Stimulated activated CD8-positive, alpha-beta memory T cell treated with anti-CD3 and anti-CD28 coated beads, Interleukin-2, amount 100 ng/mL, for 1 hour (primary cell): Measurements from ENCODE around the gene INSIG1.

Experiments used
- DNase-seq, 2 donors: peaks; one replicate each; pipeline ENCODE4 v3.0.0-alpha.2; 2020; ENCODE audit warnings: low read depth in 2 of 2

INSIG1 gene

GRCh38 chr7:155297517-155298287 is at the start of gene INSIG1:
INSIG1 (plus strand) TSS chr7:155297878; CDS start chr7:155298286, 408 bp downstream.
- DNase-seq = peak; percentile 82

GRCh38 chr7:155248366-155248756 is 49.3 kb upstream of the INSIG1 start:
- no peak for DNase-seq

GRCh38 chr7:155251831-155252230 is 45.8 kb upstream of the INSIG1 start:
- no peak for DNase-seq

- no peak for DNase-seq
Measured at GRCh38 chr7:155252444-155252887, 45.2 kb upstream of the INSIG1 start.

GRCh38 chr7:155252892-155253501 is 44.7 kb upstream of the INSIG1 start:
- no peak for DNase-seq

- DNase-seq = no peak
Measured at GRCh38 chr7:155254018-155254417, 43.7 kb upstream of the INSIG1 start.

- DNase-seq = no peak
Measured at GRCh38 chr7:155255071-155255470, 42.6 kb upstream of the INSIG1 start.

GRCh38 chr7:155255621-155256020 is 42.1 kb upstream of the INSIG1 start:
- DNase-seq = no peak

- DNase-seq = no peak
Measured at GRCh38 chr7:155256081-155256760, 41.5 kb upstream of the INSIG1 start.

- DNase-seq = no peak
Measured at GRCh38 chr7:155256761-155257481, 40.8 kb upstream of the INSIG1 start.

- DNase-seq = no peak
Measured at GRCh38 chr7:155257482-155258225, 40.0 kb upstream of the INSIG1 start.

GRCh38 chr7:155258226-155258560 is 39.5 kb upstream of the INSIG1 start:
- no peak for DNase-seq

- DNase-seq = no peak
Measured at GRCh38 chr7:155259866-155260497, 37.7 kb upstream of the INSIG1 start.

- DNase-seq = no peak
Measured at GRCh38 chr7:155260498-155260872, 37.2 kb upstream of the INSIG1 start.

GRCh38 chr7:155261031-155261985 is 36.4 kb upstream of the INSIG1 start:
- no peak for DNase-seq

GRCh38 chr7:155262031-155262430 is 35.6 kb upstream of the INSIG1 start:
- DNase-seq = no peak

- no peak for DNase-seq
Measured at GRCh38 chr7:155263051-155263450, 34.6 kb upstream of the INSIG1 start.

GRCh38 chr7:155263581-155264143 is 34.0 kb upstream of the INSIG1 start:
- DNase-seq = no peak

- DNase-seq = no peak
Measured at GRCh38 chr7:155265144-155265543, 32.5 kb upstream of the INSIG1 start.

- DNase-seq = no peak
Measured at GRCh38 chr7:155265961-155266360, 31.7 kb upstream of the INSIG1 start.
